NCI-H446 (cell line): ENCODE data around the gene MAP1A.
"Not testable (repeated sequence)": the region's sequence is repeated elsewhere in the genome, so short reads cannot be mapped to it uniquely, and the experiment has no call there.

ENCODE experiments used
- DNase-seq, 2 experiments: peaks; one replicate each; lab custom pipeline; 2025; lab: John Stamatoyannopoulos, UW

MAP1A gene

GRCh38 chr15:43529587-43530345 is 12.4 kb downstream of the MAP1A start:
- DNase-seq, result no peak

GRCh38 chr15:43531018-43531670 is 13.7 kb downstream of the MAP1A start:
- no peak for DNase-seq

GRCh38 chr15:43532826-43533225 is 15.4 kb downstream of the MAP1A start:
- DNase-seq, result not testable (repeated sequence)

- peak in 1 of 2 experiments; percentile 11 for DNase-seq
These were observed 17.5 kb downstream of the MAP1A start for GRCh38 chr15:43534897-43535296.

- DNase-seq, result no peak
These were observed 20.7 kb downstream of the MAP1A start for GRCh38 chr15:43538091-43538490.

GRCh38 chr15:43541785-43542184 is 24.4 kb downstream of the MAP1A start:
- no peak for DNase-seq

GRCh38 chr15:43544266-43544665 is 26.9 kb downstream of the MAP1A start:
- DNase-seq, result no peak

GRCh38 chr15:43545426-43545825 is 28.0 kb downstream of the MAP1A start:
- DNase-seq, result no peak

GRCh38 chr15:43547539-43547938 is 30.1 kb downstream of the MAP1A start:
- no peak for DNase-seq

GRCh38 chr15:43550527-43551363 is 33.3 kb downstream of the MAP1A start:
- DNase-seq, result no peak

GRCh38 chr15:43552256-43552655 is 34.8 kb downstream of the MAP1A start:
- no peak for DNase-seq

GRCh38 chr15:43552986-43553385 is 35.6 kb downstream of the MAP1A start:
- no peak for DNase-seq

- DNase-seq, result not testable (repeated sequence)
These were observed 45.3 kb downstream of the MAP1A start for GRCh38 chr15:43562753-43563152.

- DNase-seq, result not testable (repeated sequence)
These were observed 46.4 kb downstream of the MAP1A start for GRCh38 chr15:43563793-43564192.

- not testable (repeated sequence) for DNase-seq
These were observed 49.2 kb downstream of the MAP1A start for GRCh38 chr15:43566615-43567014.

- not testable (repeated sequence) for DNase-seq
These were observed 57.2 kb downstream of the MAP1A start for GRCh38 chr15:43574607-43575006.
